Activated effector memory CD4-positive, alpha-beta T cell treated with Interleukin-2 at 50 U/mL for 16 hours (primary cell): ENCODE results near the gene AUNIP.

Experiments
- DNase-seq: peaks from one replicate; pipeline ENCODE4 v3.0.0-alpha.2; 2020

Gene AUNIP

DNA sequence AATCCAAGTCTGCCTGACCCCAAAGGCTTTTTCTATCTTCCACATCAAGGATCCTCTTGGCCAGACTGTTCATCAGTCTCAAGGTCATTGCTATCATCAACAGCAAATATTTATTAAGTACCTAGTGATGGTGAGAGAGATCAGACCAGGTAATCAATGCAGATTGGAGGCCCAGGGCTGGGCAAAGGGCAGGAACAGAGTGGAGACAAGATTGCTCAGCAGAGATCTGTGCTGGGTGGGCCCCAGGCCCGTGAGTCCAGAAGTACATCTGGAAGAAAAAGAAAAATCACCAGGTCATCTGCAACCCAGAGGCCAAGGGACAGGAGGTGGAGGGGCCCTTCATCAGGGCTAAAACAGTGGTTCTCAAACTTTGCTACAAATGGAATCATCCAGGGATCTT lies 26.3 kb upstream of the AUNIP start:
- no peak for DNase-seq

GRCh38 chr1:25881266-25881665 lies 22.0 kb upstream of the AUNIP start:
- DNase-seq: no peak

DNA sequence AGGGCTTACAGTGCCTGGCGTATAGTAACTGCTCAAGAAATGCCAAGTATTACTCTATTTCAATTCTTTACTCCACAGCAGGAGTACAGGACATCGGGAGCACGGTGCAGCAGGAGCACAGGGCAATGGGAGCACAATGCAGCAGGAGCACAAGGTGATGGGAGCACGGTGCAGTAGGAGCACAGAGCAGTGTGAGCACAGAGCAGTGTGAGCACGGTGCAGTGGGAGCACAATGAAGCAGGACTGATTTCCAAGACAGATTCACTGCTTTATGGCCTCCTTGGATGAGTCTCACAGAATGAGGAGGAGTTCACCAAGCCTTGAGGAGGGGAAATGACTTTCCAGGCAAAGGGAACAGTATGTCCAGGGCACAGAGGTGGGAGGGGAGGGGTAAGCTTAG lies 21.3 kb upstream of the AUNIP start:
- no peak for DNase-seq

- no peak for DNase-seq
Observed at GRCh38 chr1:25879675-25880074, 20.4 kb upstream of the AUNIP start.

DNA sequence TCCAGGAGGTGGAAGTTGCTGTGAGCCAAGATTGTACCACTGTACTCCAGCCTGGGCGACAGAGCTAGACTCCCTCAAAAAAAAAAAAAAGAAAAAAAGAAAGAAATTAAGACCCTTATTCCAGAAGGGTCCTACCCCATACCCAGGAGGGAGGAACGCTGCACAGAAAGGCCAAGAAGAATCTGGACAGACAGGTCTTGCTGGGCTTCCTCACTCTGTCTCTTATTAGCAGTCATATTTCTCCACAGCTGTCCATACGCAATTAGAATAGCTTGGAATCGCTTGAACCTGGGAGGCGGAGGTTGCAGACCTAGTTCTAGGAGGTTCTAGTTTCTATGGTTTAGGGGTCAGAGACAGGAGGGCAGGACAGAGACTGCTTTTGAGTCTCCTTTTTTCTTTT lies 19.4 kb upstream of the AUNIP start:
- DNase-seq: no peak

DNA sequence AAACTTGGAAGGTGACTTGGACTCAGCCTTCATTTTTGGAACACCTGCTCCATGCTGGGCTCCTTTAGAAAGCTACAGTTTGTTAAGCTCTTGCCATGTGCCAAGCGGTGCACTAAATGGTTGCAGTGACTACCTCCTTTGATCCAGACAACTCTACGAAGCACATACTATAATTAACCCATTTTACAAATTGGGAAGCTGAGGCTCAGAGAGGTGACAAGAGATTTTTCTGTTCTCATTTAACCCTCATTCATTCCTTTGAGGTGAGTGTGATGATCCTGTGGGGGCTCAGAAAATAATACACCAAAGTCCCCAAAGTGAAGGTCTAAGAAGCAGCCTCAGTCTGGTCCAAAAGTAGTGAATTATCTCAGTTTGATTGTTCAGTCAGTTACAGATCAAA lies 17.9 kb upstream of the AUNIP start:
- no peak for DNase-seq

- no peak for DNase-seq
Observed at GRCh38 chr1:25876693-25877077, 17.4 kb upstream of the AUNIP start.

DNA sequence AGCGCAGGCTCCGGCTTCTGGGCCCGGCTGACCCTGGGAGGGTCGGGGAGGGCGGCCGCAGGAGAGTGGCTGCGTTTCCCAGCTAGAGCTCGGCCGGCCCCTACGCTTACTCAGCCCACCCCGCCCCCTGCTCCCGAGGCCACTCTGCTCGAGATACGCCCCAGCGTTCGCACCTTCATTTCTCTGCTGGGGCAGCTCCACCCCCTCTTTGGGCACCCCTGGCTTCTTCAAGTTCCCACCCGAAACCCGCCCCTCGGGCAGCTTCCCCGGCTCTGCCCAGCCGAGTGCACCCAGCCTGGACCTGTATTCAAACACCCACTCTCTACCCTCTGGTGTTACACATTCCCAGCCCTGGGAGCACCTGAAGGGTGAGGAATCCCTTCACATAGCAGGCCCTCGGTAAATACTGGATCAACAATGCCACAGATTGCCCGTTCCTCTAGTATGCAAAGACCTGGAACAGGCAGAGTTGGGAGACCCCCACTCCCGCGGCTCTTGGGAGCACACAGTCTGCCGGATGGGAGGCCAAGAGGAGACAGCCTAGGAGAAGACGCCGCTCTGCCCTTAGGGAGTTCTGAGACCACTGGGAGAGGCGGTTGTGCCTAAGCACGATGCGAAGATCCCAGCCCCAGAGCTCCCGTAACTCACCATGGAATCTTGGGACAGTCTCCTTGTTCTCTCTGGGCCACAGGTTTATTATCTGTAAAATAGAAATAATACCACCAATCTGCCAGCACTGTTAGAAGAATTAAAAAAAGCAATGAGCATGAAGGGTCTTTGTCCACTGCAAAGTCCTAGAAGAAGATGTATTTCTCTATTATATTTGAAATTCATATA lies 16.8 kb upstream of the AUNIP start:
- no peak for DNase-seq

DNA sequence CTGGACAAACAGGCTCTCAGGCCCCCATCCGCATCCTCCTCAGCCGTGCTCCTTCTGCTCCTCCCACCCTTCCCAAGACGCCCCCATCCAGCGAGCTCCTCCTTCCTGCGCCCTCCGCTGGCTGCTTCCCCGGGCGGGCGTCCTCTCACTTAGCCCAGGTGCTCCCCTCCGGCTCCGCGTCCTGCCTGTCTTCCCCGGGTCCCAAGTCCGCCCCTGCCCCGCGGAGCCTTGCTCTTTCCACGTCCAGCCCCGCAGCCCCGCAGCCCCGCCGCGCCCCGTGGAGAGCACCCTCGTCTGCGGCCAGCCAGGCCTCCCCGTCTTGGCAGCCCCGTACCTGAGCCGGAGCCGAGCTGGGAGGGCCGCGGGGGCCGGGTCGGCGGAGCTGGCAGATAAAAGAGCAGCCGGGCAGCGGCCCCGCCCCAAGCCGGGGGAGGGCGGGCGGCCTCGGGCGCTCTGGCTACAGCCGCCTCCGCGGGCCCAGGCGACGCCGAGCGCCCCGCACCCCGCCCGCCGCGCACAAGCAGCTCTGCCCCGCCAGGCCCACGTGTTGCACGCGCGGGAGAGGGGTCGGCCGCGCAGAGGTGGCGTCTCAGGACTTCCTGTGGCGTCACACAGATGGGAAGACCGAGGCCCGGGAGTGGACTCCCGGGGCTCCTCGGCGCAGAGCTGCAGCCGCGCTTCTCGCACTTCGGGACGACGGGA lies 16.0 kb upstream of the AUNIP start, which contains the start of gene PAQR7:
PAQR7 (minus strand) TSS at position 555 of the 702 bp plus-strand sequence. CDS start 11,869 bp downstream, outside the sequence.
- peak; percentile 43 for DNase-seq

DNA sequence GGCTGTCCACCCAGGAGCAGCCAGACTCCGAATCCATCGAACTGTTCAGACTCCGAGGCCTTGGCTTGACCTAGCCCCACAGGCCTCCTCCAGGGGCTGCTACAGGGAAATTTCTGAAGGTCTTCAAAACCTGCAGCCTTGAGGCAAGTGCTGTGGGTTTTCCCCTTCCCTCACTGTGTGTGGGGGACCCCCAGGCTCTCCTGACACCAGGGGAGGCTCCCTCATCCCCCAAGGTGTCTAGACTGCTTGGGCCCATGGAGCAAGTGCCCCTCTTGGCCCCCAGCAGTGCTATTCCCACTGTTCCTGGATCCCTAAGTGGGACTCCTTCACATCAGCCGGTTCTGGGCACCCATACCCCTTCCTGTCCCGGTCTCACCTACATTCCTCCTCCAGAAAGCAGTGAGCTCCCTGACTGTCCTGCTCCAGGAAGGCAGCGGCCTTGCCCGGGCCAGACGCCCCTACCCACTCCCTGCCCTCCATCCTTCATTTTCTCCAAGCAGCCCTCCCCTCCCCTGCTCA lies 15.4 kb upstream of the AUNIP start:
- DNase-seq: no peak

GRCh38 chr1:25874209-25874608 lies 15.0 kb upstream of the AUNIP start:
- DNase-seq: no peak

DNA sequence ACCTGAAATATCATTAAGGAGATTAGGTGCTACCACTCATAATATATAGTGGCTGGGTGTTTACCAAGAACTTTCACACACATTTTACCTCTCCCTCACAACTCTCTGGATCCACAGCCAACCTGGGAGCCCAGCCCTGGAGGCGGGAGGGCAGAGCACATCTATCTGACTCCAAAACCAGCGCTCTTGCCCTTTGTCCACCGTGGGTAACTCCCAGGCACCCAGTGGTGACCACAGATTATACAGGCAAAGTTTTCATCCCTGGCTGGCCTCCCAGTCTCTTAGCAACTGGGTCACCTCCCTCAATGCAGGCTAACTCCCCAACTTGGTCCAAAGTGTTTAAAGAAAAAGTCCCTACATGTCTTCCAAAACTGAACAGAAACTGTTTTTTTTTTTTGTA lies 13.9 kb upstream of the AUNIP start:
- no peak for DNase-seq

DNA sequence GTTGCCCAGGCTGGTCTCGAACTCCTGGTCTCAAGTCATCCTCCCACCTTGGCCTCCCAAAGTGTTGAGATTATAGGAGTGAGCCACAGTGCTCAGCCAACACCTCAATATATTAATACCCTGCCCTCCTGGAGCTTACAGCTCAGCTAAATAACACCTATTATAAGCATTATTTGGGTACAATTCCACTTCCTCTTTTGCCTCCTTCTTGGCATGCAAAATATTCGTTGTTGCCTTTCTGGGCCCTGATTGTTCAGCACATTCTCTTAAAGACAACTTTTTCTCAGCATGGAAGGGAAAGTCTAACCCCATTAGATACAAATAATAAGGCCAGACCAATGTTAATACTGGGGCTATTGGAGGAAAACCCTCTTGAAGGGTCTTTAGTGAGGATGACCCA lies 13.5 kb upstream of the AUNIP start:
- DNase-seq: no peak

GRCh38 chr1:25871704-25872494 lies 12.6 kb upstream of the AUNIP start:
- no peak for DNase-seq

DNA sequence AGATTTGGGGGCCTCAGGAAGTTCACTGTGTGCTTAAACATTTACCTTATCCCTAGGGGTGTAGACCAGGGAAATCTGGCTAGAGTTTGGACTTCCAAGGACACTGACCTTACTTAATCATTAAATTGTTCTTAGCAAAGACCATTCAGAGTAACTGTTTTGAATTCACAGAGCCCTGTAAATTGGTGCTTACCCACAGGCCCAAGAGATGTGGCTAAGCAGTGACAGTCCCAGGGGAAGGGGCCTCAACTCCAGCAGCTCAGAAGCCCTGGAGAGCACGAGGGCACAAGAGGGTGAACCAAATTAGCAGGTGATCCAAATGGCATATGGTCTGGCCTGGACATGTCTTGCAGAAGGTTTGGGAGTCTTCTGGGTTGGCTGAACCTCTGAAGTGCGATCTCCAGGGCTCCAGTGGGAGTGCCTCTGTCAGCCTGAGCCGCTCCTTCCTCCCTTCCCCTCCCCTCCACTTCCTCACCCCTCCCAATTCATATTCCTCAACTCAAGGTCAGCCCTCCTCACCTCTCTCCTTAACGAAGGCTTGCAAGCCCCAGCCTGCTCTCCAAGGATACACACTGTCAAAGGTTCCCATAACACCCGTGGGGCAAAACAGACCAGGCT lies 11.9 kb upstream of the AUNIP start:
- DNase-seq: no peak

DNA sequence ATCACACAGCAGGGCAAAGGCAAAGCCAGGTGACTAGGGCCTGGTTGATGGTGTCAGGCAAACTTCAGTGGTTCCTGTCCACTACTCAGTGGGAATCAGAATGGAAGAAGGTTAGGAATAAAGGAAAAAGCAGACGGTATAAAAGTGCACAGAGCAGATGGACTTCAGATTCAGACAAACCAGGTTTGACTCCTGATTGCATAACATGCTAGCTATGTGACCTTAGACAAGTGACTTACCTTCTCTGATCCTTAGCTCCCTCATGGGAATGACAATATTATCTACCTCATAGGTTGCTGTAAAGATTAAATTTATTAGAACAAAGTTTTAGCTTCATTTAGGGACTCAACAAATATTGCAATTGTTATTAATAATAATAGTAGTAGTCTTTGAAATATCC lies 11.4 kb upstream of the AUNIP start:
- no peak for DNase-seq

DNA sequence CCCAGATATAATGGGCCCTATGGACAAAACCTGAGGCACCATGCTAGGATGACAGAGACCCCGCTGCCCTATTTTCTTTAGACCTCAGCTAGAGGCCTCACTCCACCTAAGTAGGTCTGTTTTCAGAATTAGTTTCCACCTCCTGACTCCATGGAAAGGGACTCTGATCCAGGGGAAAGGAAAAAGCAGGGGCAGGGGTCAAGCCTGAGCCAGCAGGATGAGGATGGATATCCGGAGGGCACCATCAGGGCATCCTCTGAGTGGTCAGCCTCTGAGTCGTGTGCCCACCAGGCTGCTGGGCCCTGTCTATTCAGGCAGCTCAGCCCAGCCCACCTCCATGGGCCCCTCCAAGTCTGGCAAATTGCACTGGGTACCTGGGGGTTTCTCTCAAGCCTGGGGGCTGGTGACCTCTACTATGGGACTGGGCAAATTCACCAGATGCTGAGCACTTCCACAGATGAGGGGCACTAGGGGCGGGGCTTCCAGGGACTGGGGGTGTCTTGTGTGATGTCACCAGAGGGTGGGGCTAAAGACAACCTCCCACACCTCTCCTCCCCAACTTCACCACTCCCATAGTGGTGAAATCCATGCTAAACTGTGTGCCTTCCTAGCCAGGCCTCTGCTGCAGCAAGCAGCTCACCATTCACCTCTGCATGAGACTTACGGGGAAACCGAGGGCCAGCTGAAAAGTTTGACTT lies 10.8 kb upstream of the AUNIP start:
- DNase-seq: no peak

GRCh38 chr1:25867210-25867991 lies 8.1 kb upstream of the AUNIP start:
- DNase-seq: no peak

DNA sequence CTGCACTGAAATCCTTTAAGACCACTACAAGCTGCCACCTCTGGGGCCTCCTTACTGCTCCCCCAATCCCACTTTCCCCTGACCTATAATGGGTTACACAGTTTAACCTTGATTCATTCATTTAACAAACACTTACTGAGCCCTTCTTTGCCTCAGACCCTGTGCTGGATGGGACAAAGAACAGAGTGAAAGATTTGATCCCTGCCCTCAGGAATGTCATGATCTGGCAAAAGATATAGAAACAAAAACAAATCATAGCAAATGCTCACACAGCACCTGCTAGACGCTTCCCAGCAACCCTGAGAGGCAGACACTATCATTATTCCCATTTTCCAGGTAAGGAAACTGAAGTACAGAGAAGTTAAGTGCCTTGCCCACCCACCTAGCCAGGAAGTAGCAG lies 7.0 kb upstream of the AUNIP start:
- DNase-seq: no peak

GRCh38 chr1:25864434-25864833 lies 5.2 kb upstream of the AUNIP start:
- no peak for DNase-seq

DNA sequence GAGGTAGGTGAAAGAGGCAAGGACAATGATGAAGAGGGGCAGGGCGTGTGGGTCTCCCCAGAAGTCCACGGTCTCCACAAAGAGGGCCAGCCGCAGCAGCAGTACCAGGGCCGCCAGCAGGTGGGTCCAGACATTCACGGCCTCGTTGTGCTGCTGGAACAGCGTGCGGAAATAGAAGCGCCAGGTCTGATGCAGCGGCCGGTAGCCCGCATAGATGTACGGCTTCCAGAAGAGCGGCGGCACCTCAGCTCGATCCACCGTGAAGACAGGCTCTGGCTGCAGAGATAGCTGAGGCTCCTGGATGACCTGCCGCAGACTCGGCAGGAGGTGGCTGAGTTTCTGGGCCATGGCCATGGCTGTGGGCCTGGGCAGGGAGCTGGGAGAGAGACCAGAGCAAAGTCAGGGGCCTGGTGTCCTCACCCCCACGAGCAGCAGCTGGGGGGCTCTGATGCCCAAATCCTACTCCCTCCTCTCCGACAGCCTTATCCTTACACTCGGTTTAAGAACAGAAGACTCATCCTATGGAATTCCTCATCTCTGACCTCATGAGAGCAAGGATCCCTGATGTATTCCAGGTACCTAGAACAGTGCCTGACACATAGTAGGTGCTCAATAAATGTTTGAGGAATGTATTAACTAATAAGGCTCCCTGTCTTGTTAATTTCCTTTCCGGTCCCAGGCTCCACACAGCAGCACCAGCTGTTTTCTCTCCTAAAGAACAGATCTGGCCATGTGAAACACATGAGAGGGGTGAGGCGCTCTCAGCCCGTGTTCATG lies 4.4 kb upstream of the AUNIP start:
- no peak for DNase-seq
